Kidney epithelial cell (primary cell): ENCODE measurements around the gene CMSS1. TPM values are rescaled to one million over a fixed set of nuclear protein-coding genes. Genes with fewer than 3 reads are reported as not detected.

Experiments
- DNase-seq: peaks from one replicate; pipeline ENCODE4 v3.0.0-alpha.2; 2010; ENCODE audit warnings: low read depth
- H3K27me3 ChIP-seq: 2 replicates; pipeline ENCODE4 v1.6.0; 2011; ENCODE audit warnings: low read length; ENCODE audit not compliant: control insufficient read depth, insufficient read depth
- H3K36me3 ChIP-seq: 2 replicates; pipeline ENCODE4 v1.5.1; 2011; ENCODE audit warnings: low read length; ENCODE audit not compliant: control insufficient read depth, insufficient read depth
- H3K4me3 ChIP-seq: 2 replicates; pipeline ENCODE4 v1.5.1; 2011; ENCODE audit warnings: low read depth, mild to moderate bottlenecking, control low read depth, low read length
- total RNA-seq: library from RNA; depleted of rRNA; stranded (reverse); fragments of >200 nt; gene quantifications from 2 replicates; pipeline ENCODE4 v1.2.3, GENCODE V29; 2015
- TF ChIP-seq, protein P1 (sequence below): IDR thresholded peaks from 2 replicates; pipeline ENCODE4 v1.5.1; 2011; ENCODE audit warnings: mild to moderate bottlenecking, moderate library complexity, low read length, control low read depth, inconsistent platforms; ENCODE audit not compliant: insufficient read depth, poor library complexity, severe bottlenecking

The CMSS1 gene
- total RNA-seq, 1 donor from 2014 or later, result 36.9 TPM

DNA sequence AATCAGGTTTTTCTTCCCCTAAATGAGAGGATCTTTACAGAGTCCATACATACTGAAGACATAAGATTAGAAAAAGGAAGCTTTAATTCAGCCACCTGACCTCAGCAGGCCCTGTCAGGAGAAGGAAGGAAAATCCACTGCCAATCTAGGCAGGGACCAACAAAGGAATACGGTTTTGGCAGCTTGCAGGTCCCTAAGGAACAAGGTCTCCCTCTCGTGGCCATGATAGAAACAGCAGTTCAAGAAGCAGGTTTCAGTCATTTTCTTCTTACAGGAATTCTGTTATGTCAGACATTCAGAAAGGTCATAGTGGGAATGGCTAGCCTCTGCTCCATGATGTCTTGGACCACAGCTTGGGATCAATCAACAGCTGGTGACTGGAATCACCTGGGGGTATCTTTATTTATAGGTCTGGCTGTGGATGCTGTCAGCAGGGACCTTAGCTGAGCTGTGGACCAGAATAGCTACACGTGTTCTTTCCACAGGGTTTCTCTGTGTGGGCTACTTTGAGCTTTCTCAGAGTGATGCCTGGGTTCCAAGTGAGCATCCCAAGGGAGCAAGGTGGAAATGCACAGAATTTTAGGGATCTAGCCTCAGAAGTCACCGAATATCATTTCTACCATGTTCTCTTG, 9.4 kb upstream of the CMSS1 start:
- Histone ChIP-seq H3K4me3 (no peak overlapping the region), H3K27me3 (no peaks in the 10 kb centered on the region), H3K36me3 (no peaks in the 10 kb centered on the region)
- TF ChIP-seq, protein P1, sequence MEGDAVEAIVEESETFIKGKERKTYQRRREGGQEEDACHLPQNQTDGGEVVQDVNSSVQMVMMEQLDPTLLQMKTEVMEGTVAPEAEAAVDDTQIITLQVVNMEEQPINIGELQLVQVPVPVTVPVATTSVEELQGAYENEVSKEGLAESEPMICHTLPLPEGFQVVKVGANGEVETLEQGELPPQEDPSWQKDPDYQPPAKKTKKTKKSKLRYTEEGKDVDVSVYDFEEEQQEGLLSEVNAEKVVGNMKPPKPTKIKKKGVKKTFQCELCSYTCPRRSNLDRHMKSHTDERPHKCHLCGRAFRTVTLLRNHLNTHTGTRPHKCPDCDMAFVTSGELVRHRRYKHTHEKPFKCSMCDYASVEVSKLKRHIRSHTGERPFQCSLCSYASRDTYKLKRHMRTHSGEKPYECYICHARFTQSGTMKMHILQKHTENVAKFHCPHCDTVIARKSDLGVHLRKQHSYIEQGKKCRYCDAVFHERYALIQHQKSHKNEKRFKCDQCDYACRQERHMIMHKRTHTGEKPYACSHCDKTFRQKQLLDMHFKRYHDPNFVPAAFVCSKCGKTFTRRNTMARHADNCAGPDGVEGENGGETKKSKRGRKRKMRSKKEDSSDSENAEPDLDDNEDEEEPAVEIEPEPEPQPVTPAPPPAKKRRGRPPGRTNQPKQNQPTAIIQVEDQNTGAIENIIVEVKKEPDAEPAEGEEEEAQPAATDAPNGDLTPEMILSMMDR, result peak; percentile 86
- peak; percentile 39 for DNase-seq

DNA sequence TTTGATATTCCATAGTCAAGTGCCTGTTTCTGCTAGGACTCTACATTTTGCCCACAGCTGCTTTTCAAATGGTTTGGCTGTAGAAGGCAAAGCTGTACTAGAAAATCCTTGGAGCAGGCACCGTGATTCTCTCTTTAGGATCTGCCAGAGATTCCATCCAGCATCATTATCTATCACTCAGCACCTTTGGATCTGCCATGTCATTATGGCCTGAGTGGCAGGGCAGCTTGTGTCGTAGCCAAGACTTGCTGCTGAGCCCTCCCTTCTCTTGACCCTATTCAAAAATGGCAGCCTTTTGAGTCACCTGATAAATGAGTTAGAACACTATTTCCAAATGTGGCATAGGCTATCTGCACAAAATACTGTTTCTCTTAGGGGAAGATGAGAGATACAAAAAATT, 8.1 kb upstream of the CMSS1 start:
- TF ChIP-seq, protein P1, result no peak
- no peak overlapping the region for H3K4me3 ChIP-seq
- no peaks in the 10 kb centered on the region for H3K36me3 ChIP-seq
- DNase-seq, result no peak
- H3K27me3 ChIP-seq, result no peaks in the 10 kb centered on the region

DNA sequence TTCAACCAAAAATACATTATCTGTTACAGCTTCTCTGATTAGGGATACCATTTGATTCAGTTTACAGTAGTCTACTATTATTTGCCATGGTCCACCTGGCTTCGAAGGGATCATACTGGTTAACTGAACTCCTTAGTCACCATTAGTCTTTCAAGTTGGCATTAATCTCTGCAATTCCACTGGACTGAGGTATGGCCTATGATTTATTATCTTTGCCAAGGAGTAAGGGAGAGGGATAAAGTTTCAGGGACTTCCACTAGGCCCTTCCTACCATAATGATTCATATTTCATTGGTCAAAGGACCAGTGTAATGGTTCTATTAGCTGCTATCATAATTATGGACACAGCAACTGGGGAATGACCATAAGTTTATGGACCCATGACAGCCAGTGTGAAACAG, 7.3 kb upstream of the CMSS1 start:
- Histone ChIP-seq H3K4me3 (no peak overlapping the region), H3K36me3 (no peaks in the 10 kb centered on the region), H3K27me3 (no peaks in the 10 kb centered on the region)
- no peak for DNase-seq
- TF ChIP-seq, protein P1, result no peak

DNA sequence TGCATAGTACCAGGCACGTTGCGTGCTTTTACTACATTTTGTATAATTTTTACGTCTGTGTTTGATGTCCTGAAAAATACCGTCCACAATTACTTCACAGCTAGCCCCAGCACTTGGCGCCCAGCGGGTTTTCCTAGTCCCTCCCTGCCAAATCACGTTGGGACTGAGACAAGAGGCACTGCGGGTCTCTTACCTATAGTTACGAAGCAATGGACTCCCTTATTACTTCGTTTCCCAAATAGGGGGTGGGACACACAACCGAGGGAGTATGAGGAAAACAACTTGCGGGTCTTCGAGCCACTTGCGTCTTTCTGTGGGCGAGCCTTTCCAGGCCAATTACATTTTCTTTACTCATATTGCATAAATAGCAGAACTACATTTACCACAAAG, 620 bp upstream of the CMSS1 start:
- H3K27me3 ChIP-seq, result no peaks in the 10 kb centered on the region
- no peak for DNase-seq
- peak overlapping the region; percentile 81 for H3K4me3 ChIP-seq
- TF ChIP-seq, protein P1, result no peak
- H3K36me3 ChIP-seq, result no peaks in the 10 kb centered on the region

DNA sequence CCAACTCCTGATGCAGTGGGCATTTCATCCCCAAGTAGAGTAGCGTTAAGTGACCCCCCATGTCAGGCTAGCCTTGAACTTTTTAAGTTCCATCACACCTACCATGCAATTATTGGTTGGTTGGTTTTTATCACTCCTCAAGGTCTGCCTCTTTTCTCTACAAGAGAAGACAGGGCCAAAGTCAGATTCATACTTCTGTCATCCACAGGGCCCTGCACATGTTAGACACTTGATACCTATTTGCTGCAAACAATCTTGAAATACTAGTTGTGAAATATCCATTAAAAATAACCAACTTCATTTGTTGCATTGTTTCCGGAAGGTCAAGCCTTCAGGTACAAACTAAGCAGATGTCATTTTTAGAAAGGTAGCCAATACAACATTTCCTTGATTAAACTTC, 1.2 kb downstream of the CMSS1 start:
- Histone ChIP-seq H3K4me3 (no peak overlapping the region), H3K36me3 (no peaks in the 10 kb centered on the region), H3K27me3 (no peaks in the 10 kb centered on the region)
- TF ChIP-seq, protein P1, result no peak
- no peak for DNase-seq

DNA sequence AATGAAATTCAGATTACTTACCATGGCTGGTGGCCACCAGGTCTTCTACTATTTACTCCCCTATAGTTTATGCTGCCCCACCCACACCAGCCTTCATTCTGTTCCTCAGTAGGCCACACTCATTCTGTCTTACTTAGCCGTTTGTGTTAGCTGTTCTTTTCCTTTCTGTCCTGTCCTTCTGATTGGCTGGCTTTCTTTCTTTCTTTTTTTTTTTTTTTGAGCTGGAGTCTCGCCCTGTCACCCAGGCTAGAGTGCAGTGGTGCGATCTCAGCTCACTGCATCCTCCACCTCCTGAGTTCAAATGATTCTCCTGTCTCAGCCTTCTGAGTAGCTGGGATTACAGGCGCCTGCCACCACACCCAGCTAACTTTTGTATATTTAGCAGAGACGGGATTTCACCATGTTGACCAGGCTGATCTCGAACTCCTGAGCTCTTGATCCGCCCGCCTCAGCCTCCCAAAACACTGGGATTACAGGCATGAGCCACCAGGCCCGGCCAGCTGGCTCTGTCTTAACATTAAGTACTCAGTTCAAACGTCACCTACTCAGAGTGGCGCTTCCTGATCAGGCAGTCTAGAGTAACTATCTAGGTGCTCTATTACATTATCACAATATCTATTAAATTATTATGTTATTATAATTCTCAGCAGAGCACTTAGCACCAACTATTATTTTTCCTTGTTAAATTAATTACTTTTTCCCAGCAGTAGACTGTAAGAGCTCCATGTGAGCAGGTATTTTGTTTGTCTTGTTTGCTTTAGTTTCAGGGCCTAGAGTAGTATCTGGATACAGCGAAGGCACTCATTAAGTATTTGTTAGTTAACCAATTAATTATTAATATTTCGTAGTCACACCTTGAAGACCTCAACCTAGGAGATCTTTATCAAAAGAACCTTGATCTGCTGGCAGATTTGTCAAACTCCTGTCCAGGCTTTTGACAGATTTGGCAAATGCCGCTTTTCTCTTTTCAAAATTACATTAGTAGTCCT, 6.4 kb downstream of the CMSS1 start:
- H3K27me3 ChIP-seq, result no peaks in the 10 kb centered on the region
- H3K36me3 ChIP-seq, result no peaks in the 10 kb centered on the region
- no peak for DNase-seq
- no peak overlapping the region for H3K4me3 ChIP-seq
- TF ChIP-seq, protein P1, result no peak
